ENCODE measurements around the gene EEF1A2. TPM values are rescaled to one million over a fixed set of nuclear protein-coding genes. Genes with fewer than 3 reads are reported as not detected.
A peak's percentile ranks its signal among the peaks of the same experiment; 100 is the strongest.

EEF1A2 gene
- total RNA-seq, 1 donor from 2014 or later: 55.3 TPM

DNA sequence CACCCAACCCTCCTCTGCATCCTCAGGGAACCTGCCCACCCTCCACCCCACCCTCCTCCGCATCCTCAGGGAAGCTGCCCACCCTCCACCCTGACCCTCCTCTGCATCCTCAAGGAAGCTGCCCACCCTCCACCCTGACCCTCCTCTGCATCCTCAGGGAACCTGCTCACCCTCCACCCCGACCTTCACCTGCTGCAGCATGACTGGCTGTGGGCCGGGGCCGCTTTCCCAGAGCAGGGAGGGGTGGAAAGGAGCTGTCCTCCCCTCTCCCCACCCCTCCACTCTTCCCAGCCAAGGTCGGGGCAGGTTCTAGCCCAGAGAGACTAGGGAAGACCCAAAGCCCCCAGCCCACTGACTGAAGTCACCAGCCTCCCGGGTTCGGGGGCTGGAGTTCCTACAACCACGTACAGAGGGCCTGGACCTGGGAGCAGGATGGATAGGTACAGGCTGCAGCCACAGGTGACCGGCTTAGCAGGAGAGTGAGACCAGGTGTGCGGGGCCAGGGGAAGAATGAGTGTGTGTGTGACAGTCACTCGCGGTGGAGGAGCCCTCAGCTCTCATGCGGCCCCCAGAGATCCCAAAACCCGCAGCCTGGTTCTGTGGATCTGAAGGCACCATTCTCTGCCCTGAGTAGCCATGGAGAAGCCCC lies 11.6 kb downstream of the EEF1A2 start:
- H3K4me1 Mint-ChIP-seq (ENCODE audit: low read depth, unreplicated experiment): peaks cover 9% of the 10 kb centered on the region
- no peak overlapping the region for H3K27ac Mint-ChIP-seq (ENCODE audit: unreplicated experiment)
- DNase-seq: peak; percentile 20
- H3K36me3 Mint-ChIP-seq (ENCODE audit: unreplicated experiment): peaks cover 7% of the 10 kb centered on the region
- H3K9me3 Mint-ChIP-seq (ENCODE audit: unreplicated experiment): peaks cover 6% of the 10 kb centered on the region
- H3K4me3 Mint-ChIP-seq (ENCODE audit: unreplicated experiment): no peak overlapping the region
- peaks cover 10% of the 10 kb centered on the region for H3K27me3 Mint-ChIP-seq (ENCODE audit: unreplicated experiment)
- TF ChIP-seq, protein P1, sequence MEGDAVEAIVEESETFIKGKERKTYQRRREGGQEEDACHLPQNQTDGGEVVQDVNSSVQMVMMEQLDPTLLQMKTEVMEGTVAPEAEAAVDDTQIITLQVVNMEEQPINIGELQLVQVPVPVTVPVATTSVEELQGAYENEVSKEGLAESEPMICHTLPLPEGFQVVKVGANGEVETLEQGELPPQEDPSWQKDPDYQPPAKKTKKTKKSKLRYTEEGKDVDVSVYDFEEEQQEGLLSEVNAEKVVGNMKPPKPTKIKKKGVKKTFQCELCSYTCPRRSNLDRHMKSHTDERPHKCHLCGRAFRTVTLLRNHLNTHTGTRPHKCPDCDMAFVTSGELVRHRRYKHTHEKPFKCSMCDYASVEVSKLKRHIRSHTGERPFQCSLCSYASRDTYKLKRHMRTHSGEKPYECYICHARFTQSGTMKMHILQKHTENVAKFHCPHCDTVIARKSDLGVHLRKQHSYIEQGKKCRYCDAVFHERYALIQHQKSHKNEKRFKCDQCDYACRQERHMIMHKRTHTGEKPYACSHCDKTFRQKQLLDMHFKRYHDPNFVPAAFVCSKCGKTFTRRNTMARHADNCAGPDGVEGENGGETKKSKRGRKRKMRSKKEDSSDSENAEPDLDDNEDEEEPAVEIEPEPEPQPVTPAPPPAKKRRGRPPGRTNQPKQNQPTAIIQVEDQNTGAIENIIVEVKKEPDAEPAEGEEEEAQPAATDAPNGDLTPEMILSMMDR (IDR thresholded peaks at IDR 0.05; ENCODE audit: partially characterized antibody, unreplicated experiment): no peak

GRCh38 chr20:63486300-63486855 lies 12.5 kb downstream of the EEF1A2 start:
- Mint-ChIP-seq H3K36me3 (ENCODE audit: unreplicated experiment) (peaks cover under 1% of the 10 kb centered on the region), H3K4me1 (ENCODE audit: low read depth, unreplicated experiment) (peaks cover 12% of the 10 kb centered on the region), H3K4me3 (ENCODE audit: unreplicated experiment) (no peak overlapping the region), H3K27me3 (ENCODE audit: unreplicated experiment) (peaks cover 8% of the 10 kb centered on the region), H3K27ac (ENCODE audit: unreplicated experiment) (no peak overlapping the region), H3K9me3 (ENCODE audit: unreplicated experiment) (peaks cover 6% of the 10 kb centered on the region)
- no peak for DNase-seq
- TF ChIP-seq, protein P1 (IDR thresholded peaks at IDR 0.05; ENCODE audit: partially characterized antibody, unreplicated experiment): no peak

DNA sequence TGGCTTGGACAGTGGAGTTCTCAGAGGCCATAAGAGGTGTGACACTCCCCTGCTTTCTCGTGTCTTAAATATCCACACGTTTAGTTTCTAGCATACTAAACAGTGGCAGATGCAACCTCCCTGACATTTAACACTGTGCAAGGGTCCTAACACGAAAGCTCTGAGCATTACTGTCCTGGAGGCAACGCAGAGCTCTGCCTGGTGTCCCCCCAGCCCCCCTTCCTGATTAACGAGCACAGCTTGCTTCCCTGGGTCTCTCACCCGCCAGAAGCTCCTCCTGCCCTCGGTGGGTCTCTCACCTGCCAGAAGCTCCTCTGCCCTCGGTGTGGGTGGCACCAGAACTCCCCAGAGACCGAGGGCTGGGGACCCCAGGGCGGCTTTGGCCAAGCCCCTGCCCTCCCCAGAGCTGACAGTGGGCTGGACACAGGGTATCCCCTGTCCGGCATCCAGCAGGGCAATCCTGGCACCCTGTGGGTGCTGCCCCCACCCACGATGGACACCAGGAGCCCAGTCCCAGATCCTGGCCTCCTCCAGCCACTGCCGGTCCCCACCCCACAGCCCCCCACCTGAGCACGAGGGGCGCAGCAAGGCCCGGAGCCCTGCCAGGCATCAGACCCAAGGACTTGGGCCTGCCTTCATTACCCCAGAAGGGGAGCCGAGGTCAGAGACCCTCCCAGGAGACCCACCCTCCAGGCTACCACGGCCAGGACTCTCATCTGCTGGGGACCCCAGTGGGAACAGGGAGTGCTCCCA lies 14.1 kb downstream of the EEF1A2 start:
- no peak for DNase-seq
- Mint-ChIP-seq H3K9me3 (ENCODE audit: unreplicated experiment) (peaks cover 9% of the 10 kb centered on the region), H3K27me3 (ENCODE audit: unreplicated experiment) (peaks cover 8% of the 10 kb centered on the region), H3K36me3 (ENCODE audit: unreplicated experiment) (no peaks in the 10 kb centered on the region), H3K4me1 (ENCODE audit: low read depth, unreplicated experiment) (peaks cover 14% of the 10 kb centered on the region), H3K4me3 (ENCODE audit: unreplicated experiment) (no peak overlapping the region), H3K27ac (ENCODE audit: unreplicated experiment) (no peak overlapping the region)
- TF ChIP-seq, protein P1 (IDR thresholded peaks at IDR 0.05; ENCODE audit: partially characterized antibody, unreplicated experiment): no peak

DNA sequence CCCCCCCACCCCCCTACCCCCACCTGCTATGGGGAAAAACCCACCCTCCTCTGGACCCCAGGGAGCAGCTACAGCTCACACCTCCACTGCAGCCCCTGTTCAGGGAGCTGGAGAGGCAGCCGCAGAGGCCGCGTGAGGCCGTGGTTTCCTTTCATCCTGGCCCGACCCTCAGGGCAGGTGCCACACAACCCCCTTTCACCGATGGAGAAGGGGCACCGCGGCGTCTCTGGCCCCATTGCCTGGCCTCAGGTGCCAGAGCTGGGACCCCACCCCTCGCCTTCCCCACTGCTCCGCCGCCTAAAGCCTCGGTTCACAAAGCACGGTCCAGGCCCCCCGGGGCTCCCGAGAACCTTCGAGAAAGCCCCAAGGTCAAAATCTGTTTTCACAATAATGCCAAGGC lies 14.6 kb downstream of the EEF1A2 start:
- peak; percentile 17 for DNase-seq
- Mint-ChIP-seq H3K9me3 (ENCODE audit: unreplicated experiment) (peaks cover 9% of the 10 kb centered on the region), H3K27me3 (ENCODE audit: unreplicated experiment) (peaks cover 6% of the 10 kb centered on the region), H3K4me3 (ENCODE audit: unreplicated experiment) (no peak overlapping the region), H3K36me3 (ENCODE audit: unreplicated experiment) (no peaks in the 10 kb centered on the region), H3K4me1 (ENCODE audit: low read depth, unreplicated experiment) (peaks cover 14% of the 10 kb centered on the region), H3K27ac (ENCODE audit: unreplicated experiment) (no peak overlapping the region)
- TF ChIP-seq, protein P1 (IDR thresholded peaks at IDR 0.05; ENCODE audit: partially characterized antibody, unreplicated experiment): no peak

- H3K36me3 Mint-ChIP-seq (ENCODE audit: unreplicated experiment): no peaks in the 10 kb centered on the region
- H3K4me1 Mint-ChIP-seq (ENCODE audit: low read depth, unreplicated experiment): peaks cover 14% of the 10 kb centered on the region
- peaks cover 6% of the 10 kb centered on the region for H3K27me3 Mint-ChIP-seq (ENCODE audit: unreplicated experiment)
- TF ChIP-seq, protein P1 (IDR thresholded peaks at IDR 0.05; ENCODE audit: partially characterized antibody, unreplicated experiment): no peak
- peaks cover 9% of the 10 kb centered on the region for H3K9me3 Mint-ChIP-seq (ENCODE audit: unreplicated experiment)
- H3K27ac Mint-ChIP-seq (ENCODE audit: unreplicated experiment): no peak overlapping the region
- H3K4me3 Mint-ChIP-seq (ENCODE audit: unreplicated experiment): no peak overlapping the region
- DNase-seq: peak; percentile 38
These were observed 15.0 kb downstream of the EEF1A2 start for GRCh38 chr20:63483834-63484233.

Data from glutamatergic neuron (in vitro differentiated cells).